ENCODE results near the gene ZCCHC14. TPM values are rescaled to one million over a fixed set of nuclear protein-coding genes. Genes with fewer than 3 reads are reported as not detected.
"Not testable (repeated sequence)": the region's sequence is repeated elsewhere in the genome, so short reads cannot be mapped to it uniquely, and the experiment has no call there.

ZCCHC14 gene
- total RNA-seq, 1 donor from 2014 or later = 11.0 TPM

DNA sequence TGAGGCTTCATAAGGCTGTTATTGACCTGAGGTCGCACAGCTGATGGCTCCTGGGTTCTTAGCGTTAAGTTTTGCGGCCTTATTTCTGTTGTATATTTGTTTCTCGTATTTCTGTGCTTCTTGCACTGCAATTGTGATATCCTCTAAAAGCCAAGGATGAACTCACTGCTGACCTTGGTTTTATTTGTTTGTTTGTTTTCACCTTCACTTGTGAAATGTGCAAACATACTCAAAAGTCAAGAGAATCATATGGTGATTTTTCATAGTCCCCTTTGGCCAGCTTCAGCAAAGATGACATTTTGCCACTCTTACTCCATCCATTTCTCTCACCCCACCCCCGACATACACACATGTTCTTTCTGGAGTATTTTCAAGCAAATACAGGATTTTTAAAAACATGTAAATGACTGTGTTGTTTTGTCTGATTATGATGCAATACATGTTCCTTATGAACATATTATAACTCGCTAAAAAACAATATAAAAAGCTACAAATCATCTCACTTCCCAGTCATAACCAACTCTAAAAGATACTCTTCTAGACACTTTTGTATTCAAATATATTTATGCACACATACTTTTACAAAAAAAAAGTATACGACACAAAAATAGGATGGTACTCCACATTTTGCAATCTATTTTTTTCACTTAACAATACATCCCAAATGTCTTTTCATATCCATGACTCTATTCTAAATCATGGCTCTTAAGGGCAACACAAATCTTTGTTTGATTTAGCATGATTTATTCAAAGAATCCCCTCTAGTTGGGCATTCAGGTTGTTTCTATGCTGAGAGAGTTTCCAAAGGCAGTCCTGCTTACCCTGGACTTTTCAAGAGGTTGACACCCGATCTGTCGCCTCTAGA is 5.7 kb upstream of the ZCCHC14 start:
- intact Hi-C loops (cut with micrococcal nuclease) = loop anchor here (10.0 kb wide), 1 partner anchor 376 kb away; no protein-coding TSS in a partner anchor
- Mint-ChIP-seq H3K4me1 (ENCODE audit: low read depth) (peaks cover 21% of the 10 kb centered on the region), H3K4me3 (no peak overlapping the region), H3K9me3 (no peaks in the 10 kb centered on the region), H3K27me3 (ENCODE audit: insufficient read depth) (peaks cover 25% of the 10 kb centered on the region), H3K27ac (no peak overlapping the region), H3K36me3 (ENCODE audit: low read depth) (no peaks in the 10 kb centered on the region)
- DNase-seq (ENCODE audit: low spot score) = no peak

- DNase-seq (ENCODE audit: low spot score); H3K36me3 Mint-ChIP-seq (ENCODE audit: low read depth); H3K27ac Mint-ChIP-seq; H3K4me3 Mint-ChIP-seq; H3K9me3 Mint-ChIP-seq: not testable (repeated sequence)
- Mint-ChIP-seq H3K4me1 (ENCODE audit: low read depth) (peaks cover 28% of the 10 kb centered on the region), H3K27me3 (ENCODE audit: insufficient read depth) (peaks cover 28% of the 10 kb centered on the region)
- intact Hi-C loops (cut with micrococcal nuclease) = loop anchor here (10.0 kb wide), 1 partner anchor 377 kb away; no protein-coding TSS in a partner anchor
Observed at GRCh38 chr16:87497767-87498290, 5.0 kb upstream of the ZCCHC14 start.

GRCh38 chr16:87497023-87497766 is 4.4 kb upstream of the ZCCHC14 start:
- H3K9me3 Mint-ChIP-seq; DNase-seq (ENCODE audit: low spot score); H3K36me3 Mint-ChIP-seq (ENCODE audit: low read depth); H3K27ac Mint-ChIP-seq; H3K4me3 Mint-ChIP-seq: not testable (repeated sequence)
- Mint-ChIP-seq H3K27me3 (ENCODE audit: insufficient read depth) (peaks cover 28% of the 10 kb centered on the region), H3K4me1 (ENCODE audit: low read depth) (peaks cover 28% of the 10 kb centered on the region)
- intact Hi-C loops (cut with micrococcal nuclease) = loop anchor here (10.0 kb wide), 1 partner anchor 378 kb away; no protein-coding TSS in a partner anchor

- no peak for DNase-seq (ENCODE audit: low spot score)
- Mint-ChIP-seq H3K9me3 (no peaks in the 10 kb centered on the region), H3K27me3 (ENCODE audit: insufficient read depth) (peaks cover 28% of the 10 kb centered on the region), H3K4me3 (no peak overlapping the region), H3K4me1 (ENCODE audit: low read depth) (peaks cover 28% of the 10 kb centered on the region), H3K27ac (no peak overlapping the region), H3K36me3 (ENCODE audit: low read depth) (no peaks in the 10 kb centered on the region)
- intact Hi-C loops (cut with micrococcal nuclease) = loop anchor here (10.0 kb wide), 1 partner anchor 378 kb away; no protein-coding TSS in a partner anchor
Observed at GRCh38 chr16:87496447-87496801, 3.6 kb upstream of the ZCCHC14 start.

DNA sequence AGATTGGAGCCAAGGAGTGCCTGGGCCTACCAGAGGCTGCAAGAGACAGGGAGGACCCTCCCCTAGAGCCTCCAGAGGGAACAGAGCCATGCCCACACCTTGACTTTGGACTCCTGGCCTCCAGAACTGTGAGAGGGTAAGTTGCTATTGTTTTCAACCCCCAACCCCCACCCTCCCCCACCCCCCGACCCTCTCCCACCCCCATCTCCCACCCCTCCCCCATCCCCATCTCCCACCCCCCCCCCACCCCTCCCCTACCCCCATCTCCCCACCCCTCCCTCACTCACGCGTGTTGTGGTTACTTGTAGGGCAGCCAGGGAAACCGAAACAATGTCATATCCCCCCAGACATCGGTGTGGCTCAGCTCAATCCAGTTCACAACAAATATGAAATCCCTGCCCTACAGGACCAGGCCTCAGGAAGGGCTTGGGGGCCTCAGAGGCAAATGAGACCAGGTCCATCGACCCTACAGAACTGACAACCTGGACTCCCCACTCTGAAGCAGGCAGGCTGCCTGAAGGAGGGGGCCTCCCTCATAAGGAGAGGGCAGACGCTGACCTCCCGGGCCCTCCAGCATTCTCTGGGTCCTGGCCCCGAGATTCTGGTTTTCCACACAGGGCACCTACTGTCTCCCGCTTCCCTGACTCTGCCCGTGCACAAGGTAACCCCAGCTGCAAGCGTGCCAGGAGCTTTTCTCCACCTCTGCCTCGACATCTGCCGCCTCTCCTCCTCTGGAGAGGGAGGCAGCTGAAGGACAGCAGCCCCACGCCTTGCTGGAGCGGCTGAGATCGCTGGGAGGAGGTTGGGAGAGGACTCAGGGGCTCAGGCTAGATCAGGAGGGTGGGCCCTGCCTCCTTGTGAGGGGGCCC is 3.0 kb upstream of the ZCCHC14 start:
- Mint-ChIP-seq H3K9me3 (no peaks in the 10 kb centered on the region), H3K27me3 (ENCODE audit: insufficient read depth) (peaks cover 28% of the 10 kb centered on the region), H3K4me1 (ENCODE audit: low read depth) (peaks cover 29% of the 10 kb centered on the region), H3K27ac (no peak overlapping the region), H3K4me3 (peak overlapping the region; percentile 45), H3K36me3 (ENCODE audit: low read depth) (no peaks in the 10 kb centered on the region)
- DNase-seq (ENCODE audit: low spot score) = no peak
- intact Hi-C loops (cut with micrococcal nuclease) = loop anchor here (10.0 kb wide), 1 partner anchor 379 kb away; no protein-coding TSS in a partner anchor

DNA sequence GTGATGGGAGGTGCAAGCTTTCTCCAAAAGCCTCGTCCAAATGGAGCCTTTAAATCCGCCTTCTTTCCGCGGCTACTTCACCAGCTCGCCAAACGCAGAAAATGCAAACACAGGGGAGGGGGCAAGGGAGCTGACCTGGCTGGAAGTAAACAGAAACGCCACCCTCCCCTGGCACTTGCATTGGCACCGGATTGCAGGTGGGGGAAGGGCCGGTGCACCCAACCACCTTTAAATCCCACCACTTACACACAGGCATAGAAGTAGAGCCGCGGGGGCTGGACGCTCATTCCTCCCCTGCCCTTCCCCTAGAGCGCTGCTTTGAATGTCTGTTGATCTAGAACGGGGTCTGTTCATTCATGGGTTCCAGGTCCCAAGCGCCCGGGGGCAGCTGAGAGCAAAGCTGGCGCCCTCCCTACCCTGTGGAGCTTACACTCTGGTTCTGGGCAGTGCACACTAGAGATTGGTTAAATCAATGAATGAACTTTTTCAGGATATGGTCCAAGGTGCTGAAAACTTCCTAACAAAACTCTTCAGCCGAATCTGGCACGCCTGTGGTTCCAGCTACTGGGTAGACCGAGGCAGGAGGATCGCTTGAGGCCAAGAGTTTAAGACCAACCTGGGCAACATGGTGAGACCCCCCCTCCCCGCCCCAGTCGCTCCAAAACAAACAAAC is 920 bp upstream of the ZCCHC14 start:
- no peak for DNase-seq (ENCODE audit: low spot score)
- intact Hi-C loops (cut with micrococcal nuclease) = loop anchor here (1.0 to 10.0 kb wide), 6 partner anchors 29 to 381 kb away; no protein-coding TSS in a partner anchor
- H3K27ac Mint-ChIP-seq = peak overlapping the region; percentile 82
- H3K4me1 Mint-ChIP-seq (ENCODE audit: low read depth) = peaks cover 50% of the 10 kb centered on the region
- H3K4me3 Mint-ChIP-seq = peak overlapping the region; percentile 80
- H3K9me3 Mint-ChIP-seq = no peaks in the 10 kb centered on the region
- peaks cover 4% of the 10 kb centered on the region for H3K36me3 Mint-ChIP-seq (ENCODE audit: low read depth)
- H3K27me3 Mint-ChIP-seq (ENCODE audit: insufficient read depth) = peaks cover 35% of the 10 kb centered on the region

DNA sequence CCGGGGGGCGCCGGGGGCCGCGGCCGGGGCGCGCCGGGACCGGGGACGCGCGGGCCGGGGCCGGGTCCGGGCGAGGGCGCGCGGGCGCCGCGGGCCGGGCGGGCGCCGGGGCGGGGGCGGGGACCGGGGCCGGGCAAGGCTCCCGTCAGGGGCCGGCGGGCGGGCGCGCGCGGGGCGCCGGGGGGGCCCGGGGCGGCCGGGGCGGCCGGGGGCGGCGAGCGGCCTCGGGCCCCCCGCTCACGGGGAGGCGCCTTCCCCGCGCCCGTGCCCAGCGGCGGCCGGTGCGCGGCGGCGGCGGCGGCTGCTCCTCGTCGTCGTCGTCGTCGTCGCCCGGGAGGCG is 563 bp downstream of the ZCCHC14 start:
- no peak for DNase-seq (ENCODE audit: low spot score)
- Mint-ChIP-seq H3K27ac (no peak overlapping the region), H3K9me3 (no peaks in the 10 kb centered on the region), H3K4me3 (no peak overlapping the region), H3K4me1 (ENCODE audit: low read depth) (peaks cover 53% of the 10 kb centered on the region), H3K27me3 (ENCODE audit: insufficient read depth) (peaks cover 31% of the 10 kb centered on the region), H3K36me3 (ENCODE audit: low read depth) (peaks cover 4% of the 10 kb centered on the region)
- intact Hi-C loops (cut with micrococcal nuclease) = loop anchor here (2.0 to 10.0 kb wide), 4 partner anchors 55 to 383 kb away; no protein-coding TSS in a partner anchor

- DNase-seq (ENCODE audit: low spot score) = no peak
- Mint-ChIP-seq H3K36me3 (ENCODE audit: low read depth) (peaks cover 4% of the 10 kb centered on the region), H3K9me3 (no peaks in the 10 kb centered on the region), H3K27me3 (ENCODE audit: insufficient read depth) (peaks cover 29% of the 10 kb centered on the region), H3K4me3 (peak overlapping the region; percentile 81), H3K4me1 (ENCODE audit: low read depth) (peaks cover 51% of the 10 kb centered on the region), H3K27ac (peak overlapping the region; percentile 58)
- intact Hi-C loops (cut with micrococcal nuclease) = loop anchor here (2.0 to 10.0 kb wide), 4 partner anchors 55 to 383 kb away; no protein-coding TSS in a partner anchor
Observed at GRCh38 chr16:87491522-87492290, 1.1 kb downstream of the ZCCHC14 start.

DNA sequence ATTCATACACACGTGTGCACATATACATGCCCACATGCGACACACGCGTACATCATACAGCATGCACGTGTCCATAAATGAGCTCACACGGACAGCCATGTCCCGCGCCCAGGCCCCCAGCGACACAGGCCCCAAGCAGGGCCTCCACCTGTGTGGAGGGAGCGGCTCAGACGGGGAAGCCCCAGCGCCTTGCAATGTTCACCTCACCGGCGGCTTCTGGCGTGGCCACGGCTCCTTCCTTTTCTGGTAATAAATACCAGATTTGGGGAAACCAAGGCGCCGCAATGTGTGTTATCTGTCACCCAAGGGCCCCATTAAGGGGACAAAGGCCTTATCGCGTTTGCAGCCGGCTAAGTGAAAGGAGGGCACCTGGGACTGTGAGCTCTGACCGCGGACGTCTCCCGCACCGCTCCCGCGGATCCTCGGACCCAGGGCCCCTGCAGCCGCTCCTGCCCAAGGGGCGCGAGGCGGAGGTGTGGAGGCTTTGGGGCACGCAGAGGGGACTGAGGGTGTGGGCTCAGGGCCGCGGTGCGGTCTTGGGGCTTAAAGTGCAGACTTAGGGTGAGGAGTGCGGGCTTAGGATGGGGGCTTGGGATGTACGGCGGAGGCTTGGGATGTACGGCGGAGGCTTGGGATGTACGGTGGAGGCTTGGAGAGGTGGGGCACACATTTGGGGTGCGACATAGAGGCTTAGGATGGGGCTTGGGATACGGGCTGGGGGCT is 1.9 kb downstream of the ZCCHC14 start:
- intact Hi-C loops (cut with micrococcal nuclease) = loop anchor here (10.0 kb wide), 1 partner anchor 384 kb away; no protein-coding TSS in a partner anchor
- Mint-ChIP-seq H3K27ac (peak overlapping the region; percentile 58), H3K27me3 (ENCODE audit: insufficient read depth) (peaks cover 26% of the 10 kb centered on the region), H3K4me1 (ENCODE audit: low read depth) (peaks cover 49% of the 10 kb centered on the region), H3K4me3 (peak overlapping the region; percentile 81)
- not testable (repeated sequence) for H3K9me3 Mint-ChIP-seq; H3K36me3 Mint-ChIP-seq (ENCODE audit: low read depth)
- DNase-seq (ENCODE audit: low spot score) = peak; percentile 34

DNA sequence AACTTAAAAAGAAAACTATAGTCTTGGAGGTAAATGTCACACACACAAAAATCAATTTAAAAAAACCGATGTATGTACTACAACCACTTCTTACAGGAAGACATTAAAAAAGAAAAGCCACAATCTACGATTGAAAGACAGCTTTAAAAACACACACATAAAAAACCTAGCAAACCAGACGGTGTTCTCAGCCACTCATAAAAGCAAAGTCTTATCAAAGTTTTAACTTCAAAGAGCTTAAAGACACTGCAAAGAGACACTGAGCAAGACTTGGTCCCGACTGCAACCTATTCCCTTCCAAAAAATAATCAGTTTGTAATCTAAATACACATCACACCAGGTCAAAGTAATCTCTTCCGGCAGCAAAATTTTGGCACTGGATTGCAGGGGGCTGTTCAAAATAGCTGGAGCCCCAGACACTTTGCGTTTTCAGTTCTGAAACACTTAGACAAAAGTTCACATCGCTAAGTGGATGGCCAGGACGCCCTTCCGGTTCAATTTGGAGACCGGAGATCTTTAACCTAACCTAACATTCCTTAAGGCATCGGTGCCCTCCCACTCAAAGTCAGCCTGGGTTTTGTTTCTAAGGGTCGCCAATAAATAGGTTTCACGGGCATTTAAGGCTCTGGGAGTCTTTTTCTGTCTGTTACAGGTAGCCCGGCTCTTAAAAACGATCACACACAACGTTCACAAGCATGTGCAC is 2.6 kb downstream of the ZCCHC14 start:
- peak overlapping the region; percentile 81 for H3K4me3 Mint-ChIP-seq
- no peak for DNase-seq (ENCODE audit: low spot score)
- peaks cover 26% of the 10 kb centered on the region for H3K27me3 Mint-ChIP-seq (ENCODE audit: insufficient read depth)
- intact Hi-C loops (cut with micrococcal nuclease) = loop anchor here (10.0 kb wide), 1 partner anchor 385 kb away; no protein-coding TSS in a partner anchor
- peaks cover 49% of the 10 kb centered on the region for H3K4me1 Mint-ChIP-seq (ENCODE audit: low read depth)
- H3K9me3 Mint-ChIP-seq = no peaks in the 10 kb centered on the region
- H3K36me3 Mint-ChIP-seq (ENCODE audit: low read depth) = peaks cover 4% of the 10 kb centered on the region
- peak overlapping the region; percentile 9 for H3K27ac Mint-ChIP-seq

Data from activated T-helper 1 cell treated with anti-CD3 and anti-CD28 coated beads, Interleukin-12 subunit alpha, Interleukin-12 subunit beta, Interleukin-2, Interleukin-4 antibody, amounts not matched to agents 30 ng/mL and 10 ng/mL and 1 ng/mL, durations not matched to agents 14 hours and 24 hours and 36 hours (primary cell).